Middle frontal gyrus (tissue), 1 donor: ENCODE measurements around the gene C6orf89.
"Not testable (repeated sequence)": the region's sequence is repeated elsewhere in the genome, so short reads cannot be mapped to it uniquely, and the experiment has no call there.

Experiments
- DNase-seq: peaks from one replicate; pipeline ENCODE4 v3.0.0-alpha.2; 2015; ENCODE audit warnings: low spot score; ENCODE audit errors: extremely low spot score

The C6orf89 gene

GRCh38 chr6:36924131-36924530 lies 38.4 kb downstream of the C6orf89 start:
- DNase-seq = no peak

- no peak for DNase-seq
These were observed 39.1 kb downstream of the C6orf89 start for GRCh38 chr6:36924778-36925374.

GRCh38 chr6:36925809-36926208 lies 40.1 kb downstream of the C6orf89 start:
- no peak for DNase-seq

- DNase-seq = no peak
These were observed 41.2 kb downstream of the C6orf89 start for GRCh38 chr6:36926708-36927513.

GRCh38 chr6:36927691-36928546 lies 42.2 kb downstream of the C6orf89 start:
- DNase-seq = no peak

- DNase-seq = no peak
These were observed 42.8 kb downstream of the C6orf89 start for GRCh38 chr6:36928547-36928918.

GRCh38 chr6:36929152-36929551 lies 43.4 kb downstream of the C6orf89 start:
- DNase-seq = no peak

- DNase-seq = no peak
These were observed 43.9 kb downstream of the C6orf89 start for GRCh38 chr6:36929607-36930006.

- DNase-seq = no peak
These were observed 44.7 kb downstream of the C6orf89 start for GRCh38 chr6:36930483-36930882.

- no peak for DNase-seq
These were observed 47.4 kb downstream of the C6orf89 start for GRCh38 chr6:36933102-36933501.

GRCh38 chr6:36933519-36933918 lies 47.8 kb downstream of the C6orf89 start:
- DNase-seq = no peak

GRCh38 chr6:36934901-36935300 lies 49.1 kb downstream of the C6orf89 start:
- DNase-seq = no peak

- DNase-seq = no peak
These were observed 51.1 kb downstream of the C6orf89 start for GRCh38 chr6:36936824-36937223.

GRCh38 chr6:36937896-36938295 lies 52.1 kb downstream of the C6orf89 start:
- DNase-seq = no peak

- DNase-seq = no peak
These were observed 52.8 kb downstream of the C6orf89 start for GRCh38 chr6:36938536-36938935.

- not testable (repeated sequence) for DNase-seq
These were observed 53.3 kb downstream of the C6orf89 start for GRCh38 chr6:36939005-36939404.

- DNase-seq = no peak
These were observed 54.3 kb downstream of the C6orf89 start for GRCh38 chr6:36940027-36940426.

- DNase-seq = not testable (repeated sequence)
These were observed 55.8 kb downstream of the C6orf89 start for GRCh38 chr6:36941561-36941960.

- not testable (repeated sequence) for DNase-seq
These were observed 56.6 kb downstream of the C6orf89 start for GRCh38 chr6:36942329-36942728.

- DNase-seq = no peak
These were observed 58.9 kb downstream of the C6orf89 start for GRCh38 chr6:36944650-36945049.

- DNase-seq = no peak
These were observed 59.5 kb downstream of the C6orf89 start for GRCh38 chr6:36945301-36945700.

- DNase-seq = no peak
These were observed 60.8 kb downstream of the C6orf89 start for GRCh38 chr6:36946526-36946925.
